Activated CD4-positive, alpha-beta T cell treated with anti-CD3 and anti-CD28 coated beads for 1 hour (primary cell): ENCODE results near the gene PPP1R8.
"Not testable (repeated sequence)": the region's sequence is repeated elsewhere in the genome, so short reads cannot be mapped to it uniquely, and the experiment has no call there.

ENCODE experiments used
- DNase-seq: peaks from one replicate; pipeline ENCODE4 v3.0.0-alpha.2; 2020

PPP1R8 gene

DNA sequence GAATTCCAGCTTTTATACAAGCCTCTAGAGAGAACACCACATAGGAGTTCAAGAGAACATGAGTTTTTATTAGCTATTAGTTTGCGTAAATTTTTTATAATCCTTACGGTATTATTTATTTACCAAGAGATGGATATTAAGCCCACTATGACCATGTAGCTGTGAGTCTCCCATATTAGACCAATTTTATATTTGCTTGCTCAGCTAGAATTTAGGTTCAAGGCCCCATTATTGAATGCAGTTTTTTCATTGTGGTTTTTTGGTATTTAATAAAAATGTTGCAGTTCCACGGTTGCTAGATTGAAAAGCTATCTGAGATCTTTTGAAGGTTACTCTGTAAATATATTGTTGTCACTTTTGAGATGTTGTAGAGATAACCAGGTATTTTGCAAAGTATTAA lies 2.9 kb downstream of the PPP1R8 start:
- no peak for DNase-seq

DNA sequence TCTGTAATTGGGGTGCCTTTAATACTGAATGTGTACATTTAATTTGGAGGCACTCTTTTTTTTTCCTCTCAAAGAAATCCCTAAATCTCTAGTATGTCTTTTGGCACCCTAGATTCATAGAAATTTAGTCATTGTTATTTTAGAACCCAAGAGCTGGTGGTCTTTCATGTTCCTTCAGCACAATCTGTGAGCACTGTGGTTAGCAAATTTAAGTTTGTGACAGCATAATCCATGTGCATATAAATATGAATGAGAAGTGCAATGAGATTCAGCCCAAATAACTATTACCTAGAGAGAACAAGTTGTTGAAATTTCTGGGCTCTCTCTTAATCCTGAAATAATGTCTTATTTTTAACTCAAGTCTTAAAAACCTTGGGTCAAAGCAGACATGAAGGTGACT lies 4.5 kb downstream of the PPP1R8 start:
- no peak for DNase-seq

DNA sequence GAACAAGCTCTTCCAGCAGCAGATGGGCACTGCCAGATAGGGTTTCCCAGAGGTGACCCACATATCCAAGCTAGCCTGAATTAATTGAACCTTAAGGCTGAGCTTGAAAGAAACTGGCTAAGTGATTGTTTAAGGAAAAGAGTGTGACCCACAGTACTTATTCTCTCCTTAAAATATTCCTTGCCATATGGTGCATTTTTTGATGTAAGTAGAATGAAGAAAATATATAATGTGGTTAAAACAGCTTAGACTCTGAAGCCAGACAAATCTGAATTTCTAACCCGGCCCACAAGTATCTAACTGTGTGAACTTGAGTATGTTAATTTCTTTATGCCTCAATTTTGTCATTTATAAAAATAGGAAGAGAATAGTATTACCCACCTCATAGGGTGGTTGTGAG lies 4.9 kb downstream of the PPP1R8 start:
- no peak for DNase-seq

DNA sequence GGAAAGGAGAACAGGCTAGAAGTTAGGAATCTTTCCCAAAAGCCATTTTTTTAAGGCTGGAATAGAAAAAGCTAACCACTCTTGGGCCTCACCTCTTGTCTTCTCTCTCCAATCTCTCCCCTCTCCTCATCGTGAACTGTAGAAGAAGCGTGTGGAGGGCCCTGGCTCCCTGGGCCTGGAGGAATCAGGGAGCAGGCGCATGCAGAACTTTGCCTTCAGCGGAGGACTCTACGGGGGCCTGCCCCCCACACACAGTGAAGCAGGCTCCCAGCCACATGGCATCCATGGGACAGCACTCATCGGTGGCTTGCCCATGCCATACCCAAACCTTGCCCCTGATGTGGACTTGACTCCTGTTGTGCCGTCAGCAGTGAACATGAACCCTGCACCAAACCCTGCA lies 19.4 kb downstream of the PPP1R8 start:
- no peak for DNase-seq

DNA sequence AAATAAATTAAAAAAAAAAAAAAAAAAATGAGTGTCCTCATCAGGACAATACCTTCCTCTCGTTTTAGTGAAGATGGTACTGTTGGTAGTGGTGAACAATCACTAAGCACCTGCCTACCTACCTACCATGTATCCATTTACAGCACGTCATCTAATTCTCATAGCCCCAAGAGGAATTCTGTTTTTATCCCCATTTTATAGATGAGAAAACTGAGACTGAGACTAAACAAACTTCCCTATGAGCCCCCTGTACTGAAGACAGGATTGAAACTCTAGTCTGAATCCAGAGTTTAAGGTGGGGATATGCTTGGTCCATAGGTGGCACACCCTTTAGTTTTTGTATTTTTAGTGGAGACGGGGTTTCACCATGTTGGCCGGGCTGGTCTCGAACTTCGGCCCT lies 24.5 kb downstream of the PPP1R8 start:
- DNase-seq, result no peak

DNA sequence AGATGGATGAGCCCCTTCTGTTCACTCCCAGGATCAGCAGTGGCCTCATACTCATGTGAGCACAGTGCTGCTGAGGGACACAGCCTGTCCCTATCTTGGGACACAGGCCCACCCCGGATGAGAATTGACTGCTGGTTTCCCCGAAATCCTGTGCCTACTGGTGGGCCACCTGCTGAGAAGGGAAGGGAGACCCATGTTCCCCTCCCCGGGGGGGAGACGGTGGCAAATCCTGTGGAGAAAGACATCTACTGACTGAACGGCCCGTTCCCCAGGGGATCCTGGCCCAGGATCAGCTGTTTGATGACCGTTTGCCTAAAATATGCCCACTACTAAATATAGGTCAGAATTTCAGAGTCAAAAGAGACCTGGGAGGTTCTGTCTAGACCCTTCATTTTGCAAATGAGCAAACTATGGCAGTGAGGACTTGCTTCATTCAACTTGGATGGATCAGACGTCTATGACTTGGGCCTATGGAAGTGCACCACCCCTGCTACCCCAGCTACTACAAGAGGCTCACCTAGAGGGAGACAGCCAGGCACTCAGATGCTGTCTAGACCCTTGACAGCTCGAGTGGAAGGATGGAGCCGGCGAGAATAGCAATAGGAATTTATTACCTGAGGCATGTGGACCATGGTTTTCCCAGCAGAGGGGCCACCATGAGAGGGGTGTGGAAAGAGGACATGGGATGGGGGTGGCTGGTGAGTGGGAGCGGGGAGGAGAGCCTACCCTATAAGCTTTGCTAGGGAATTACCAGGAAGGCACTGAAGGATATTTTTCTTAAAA lies 26.2 kb downstream of the PPP1R8 start:
- no peak for DNase-seq

DNA sequence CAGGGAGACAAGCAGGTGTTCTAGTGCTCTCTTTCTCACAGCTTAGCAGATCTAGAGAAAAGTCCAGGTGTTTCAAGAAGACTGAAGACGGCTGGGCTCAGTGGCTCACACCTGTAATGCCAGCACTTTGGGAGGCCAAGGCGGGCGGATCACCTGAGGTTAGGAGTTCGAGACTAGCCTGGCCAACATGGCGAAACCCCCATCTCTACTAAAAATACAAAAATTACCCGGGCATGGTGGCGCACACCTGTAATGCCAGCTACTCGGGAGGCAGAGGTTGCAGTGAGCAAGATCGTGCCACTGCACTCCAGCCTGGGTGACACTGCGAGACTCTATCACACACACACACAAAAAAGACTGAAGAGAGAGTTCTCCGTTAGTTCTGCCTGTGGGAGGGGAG lies 27.0 kb downstream of the PPP1R8 start:
- not testable (repeated sequence) for DNase-seq

DNA sequence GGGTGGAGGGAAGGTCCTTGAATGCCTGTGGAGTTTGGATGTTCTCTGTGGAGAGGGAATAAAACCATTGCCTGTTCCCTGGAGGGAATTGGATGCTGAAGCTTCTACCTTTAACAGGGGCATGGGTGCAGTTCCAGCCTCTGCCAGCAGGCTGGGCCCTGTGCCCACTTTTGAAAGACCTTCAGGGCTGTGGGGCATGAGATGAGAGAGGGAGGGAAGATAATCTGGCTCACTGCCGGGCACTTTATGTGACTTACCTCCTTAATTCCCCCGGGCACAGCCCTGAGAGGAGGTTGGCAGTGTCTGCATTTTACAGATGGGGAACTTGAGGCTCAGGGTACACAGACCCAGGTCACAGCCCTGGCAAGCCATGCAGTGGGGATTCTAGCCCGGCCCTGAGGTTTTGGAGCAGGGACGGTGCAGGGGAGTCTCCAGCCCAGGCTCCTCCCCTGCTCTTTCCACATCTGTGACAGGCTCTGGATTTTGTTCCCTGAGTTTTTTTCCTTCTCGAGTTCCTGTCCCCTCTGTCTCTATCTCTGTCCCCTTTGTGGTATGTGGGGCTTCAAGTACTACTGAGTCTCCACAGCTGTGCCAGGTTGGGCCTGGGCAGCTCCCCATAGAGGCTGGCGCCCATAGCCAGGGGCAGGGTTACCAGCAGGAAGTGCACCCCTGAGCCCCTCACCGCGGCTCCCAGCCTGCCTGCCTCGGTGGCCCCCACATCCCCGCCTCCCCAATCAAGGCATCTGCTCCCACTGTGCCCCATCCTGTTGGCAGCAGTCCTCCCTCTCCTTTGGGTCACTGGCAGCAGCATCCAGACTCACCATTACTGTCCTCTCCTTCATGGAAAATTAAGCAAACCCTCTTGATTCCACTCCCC lies 27.7 kb downstream of the PPP1R8 start:
- peak; percentile 78 for DNase-seq

DNA sequence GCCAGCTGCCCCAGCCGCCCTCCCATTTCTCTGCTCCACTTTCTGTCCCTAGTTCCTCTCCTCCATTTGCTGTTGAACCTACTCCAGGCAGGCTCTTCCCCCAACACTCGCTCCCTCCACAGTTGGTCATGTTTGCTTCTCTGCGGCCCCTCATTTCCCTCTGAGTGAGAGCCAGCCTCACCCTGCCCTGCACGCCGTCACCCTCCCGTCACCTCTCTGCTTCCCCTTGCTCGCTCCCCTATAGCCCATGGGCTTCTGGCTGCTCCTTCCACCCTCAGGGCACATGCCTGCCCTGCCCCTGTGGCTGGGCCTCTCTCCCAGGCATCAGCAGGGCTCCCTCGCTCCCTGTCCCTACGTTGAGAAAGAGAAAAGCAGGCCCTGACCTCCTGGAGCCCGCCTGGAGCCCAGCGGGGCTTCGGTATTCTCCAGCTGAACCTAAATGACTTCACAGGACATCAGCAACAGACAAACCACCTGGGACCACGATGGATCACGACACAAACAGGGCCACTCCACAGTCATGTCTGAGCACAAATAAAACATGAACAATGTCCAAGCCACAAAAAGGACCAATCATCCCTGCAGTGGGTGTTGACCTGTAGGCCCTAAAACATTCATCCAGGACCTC lies 28.5 kb downstream of the PPP1R8 start:
- no peak for DNase-seq

DNA sequence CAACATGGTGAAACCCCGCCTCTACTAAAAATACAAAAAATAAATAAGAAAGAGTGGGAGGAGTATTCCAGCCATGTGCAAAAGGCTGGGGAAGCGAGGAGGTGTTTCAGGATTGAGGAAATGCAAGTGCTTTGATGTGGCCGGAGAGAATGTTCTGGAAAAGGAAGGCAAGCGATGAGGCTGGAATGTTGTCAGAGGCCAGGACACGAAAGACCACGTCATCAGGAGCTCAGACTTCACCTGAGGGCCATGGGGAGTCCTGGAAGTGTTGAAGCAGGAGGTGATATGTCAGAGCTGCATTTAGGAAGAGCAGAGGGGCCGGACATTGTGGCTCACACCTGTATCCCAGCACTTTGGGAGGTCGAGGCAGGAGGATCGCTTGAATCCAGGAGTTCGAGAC lies 30.9 kb downstream of the PPP1R8 start:
- no peak for DNase-seq

DNA sequence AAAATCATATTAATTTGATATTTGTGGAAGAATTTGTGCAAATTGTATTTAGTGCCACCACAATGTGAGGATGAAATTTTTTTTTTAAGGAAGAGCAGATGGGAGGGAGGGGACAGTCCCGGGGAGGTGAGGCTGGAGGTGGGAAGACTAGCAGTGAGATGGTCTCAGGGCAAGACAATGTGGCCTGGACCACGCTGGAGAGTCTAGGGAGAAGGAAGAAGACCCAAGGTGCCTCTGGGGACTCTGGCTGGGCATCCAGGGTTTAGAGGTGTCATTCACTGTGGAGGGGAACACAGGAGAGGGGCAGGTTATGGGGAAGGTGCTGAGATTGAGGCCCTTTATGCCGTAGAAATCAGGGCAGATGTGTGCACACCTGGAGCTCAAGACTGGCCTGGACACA lies 31.4 kb downstream of the PPP1R8 start:
- DNase-seq, result no peak

DNA sequence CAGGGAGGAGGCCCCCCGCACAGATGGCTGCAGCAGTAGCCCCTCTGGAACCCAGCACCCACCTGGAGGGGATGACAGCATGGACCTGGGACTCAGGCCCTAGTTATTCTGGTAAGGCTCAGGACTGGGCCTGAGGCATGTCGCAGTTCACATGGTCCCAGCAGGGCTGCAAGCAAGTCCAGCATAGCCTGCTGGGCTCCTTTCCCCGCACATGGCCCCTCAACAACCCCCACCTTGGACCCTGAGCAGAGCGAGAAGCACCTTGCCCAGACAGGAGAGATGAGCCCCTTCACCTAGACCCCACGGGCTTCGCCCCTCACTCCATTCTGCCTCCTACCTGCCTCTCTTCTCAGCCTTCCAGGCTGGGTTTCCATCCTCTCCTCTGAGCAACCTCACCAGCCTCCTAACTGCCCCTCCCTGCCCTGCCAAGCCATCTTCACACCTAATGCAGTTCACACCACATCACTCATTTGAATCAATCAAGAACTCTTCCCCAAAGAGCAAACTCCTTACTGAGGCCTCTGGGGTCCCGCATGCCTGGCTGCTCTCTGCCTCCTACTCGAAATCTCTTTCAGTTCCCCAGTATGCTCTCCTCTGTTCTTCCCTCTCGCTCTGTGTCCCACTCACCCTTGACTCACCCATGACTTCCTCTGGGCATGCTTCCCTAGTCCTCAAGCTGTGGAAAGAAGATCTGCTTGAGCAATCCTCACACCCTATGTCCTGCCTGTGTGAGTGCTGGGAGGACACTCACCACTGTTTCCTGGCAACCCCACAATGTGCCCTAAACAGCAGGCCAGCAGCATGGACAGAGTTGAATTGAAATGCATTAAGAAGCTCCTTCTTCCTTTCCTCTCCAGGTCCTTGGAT lies 32.3 kb downstream of the PPP1R8 start:
- DNase-seq, result no peak

DNA sequence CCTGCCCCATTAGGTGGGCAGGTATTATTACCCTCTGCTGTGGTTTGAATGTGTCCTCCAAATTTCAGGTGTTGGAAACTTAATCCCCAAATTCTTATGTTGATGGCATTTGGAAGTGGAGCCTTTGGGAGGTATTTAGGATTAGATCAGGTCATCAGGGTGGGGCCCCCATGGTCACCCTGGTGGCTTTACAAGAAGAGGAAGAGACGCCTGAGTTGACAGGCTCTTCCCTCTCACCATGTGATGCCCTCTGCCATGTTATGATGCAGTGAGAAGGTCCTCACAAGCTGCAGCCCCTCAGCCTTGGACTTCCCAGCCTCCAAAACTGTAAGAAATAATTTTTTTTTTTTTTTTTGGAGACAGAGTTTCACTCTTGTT lies 32.9 kb downstream of the PPP1R8 start:
- DNase-seq, result no peak

DNA sequence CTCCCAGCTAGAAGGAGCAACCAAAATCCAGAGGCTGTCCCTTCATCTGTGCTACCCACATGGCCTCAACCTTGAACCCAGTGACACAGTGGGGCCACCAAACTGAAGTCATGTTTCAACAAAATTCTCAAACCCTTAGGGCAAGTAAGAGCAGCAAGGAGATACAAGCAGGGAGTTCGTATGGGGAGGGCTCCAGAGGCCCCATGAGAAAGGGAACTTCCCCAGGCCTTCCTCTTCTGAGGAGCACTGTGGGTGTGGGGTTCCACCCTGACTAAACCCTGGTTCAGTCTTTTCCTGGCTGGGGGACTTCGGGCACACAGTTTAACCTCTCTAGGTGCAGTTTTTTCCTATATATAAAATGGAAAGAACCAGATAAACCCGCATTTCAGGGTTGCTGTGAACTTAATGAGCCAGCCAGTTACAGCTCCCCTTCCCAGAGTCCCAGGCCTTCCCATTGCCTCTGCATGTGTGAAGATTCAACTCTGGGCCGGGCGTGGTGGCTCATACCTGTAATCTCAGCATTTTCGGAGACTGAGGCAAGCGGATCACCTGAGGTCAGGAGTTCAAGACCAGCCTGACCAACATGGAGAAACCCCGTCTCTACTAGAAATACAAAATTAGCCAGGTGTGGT lies 33.8 kb downstream of the PPP1R8 start:
- DNase-seq, result no peak

DNA sequence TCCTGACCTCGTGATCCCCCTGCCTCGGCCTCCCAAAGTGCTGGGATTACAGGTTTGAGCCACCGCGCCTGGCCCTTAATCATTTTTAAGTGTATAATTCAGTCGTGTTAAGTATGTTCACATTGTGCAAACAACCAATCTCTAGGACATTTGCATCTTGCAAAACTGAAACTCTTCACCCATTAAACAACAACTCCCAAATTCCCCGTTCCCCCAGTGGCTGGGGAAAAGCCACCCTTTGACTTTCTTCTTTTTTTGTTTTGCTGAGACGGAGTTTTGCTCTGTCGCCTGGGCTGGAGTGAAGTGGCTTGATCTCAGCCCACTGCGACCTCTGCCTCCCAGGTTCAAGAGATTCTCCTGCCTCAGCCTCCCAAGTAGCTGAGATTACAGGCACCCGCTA lies 35.2 kb downstream of the PPP1R8 start:
- no peak for DNase-seq

DNA sequence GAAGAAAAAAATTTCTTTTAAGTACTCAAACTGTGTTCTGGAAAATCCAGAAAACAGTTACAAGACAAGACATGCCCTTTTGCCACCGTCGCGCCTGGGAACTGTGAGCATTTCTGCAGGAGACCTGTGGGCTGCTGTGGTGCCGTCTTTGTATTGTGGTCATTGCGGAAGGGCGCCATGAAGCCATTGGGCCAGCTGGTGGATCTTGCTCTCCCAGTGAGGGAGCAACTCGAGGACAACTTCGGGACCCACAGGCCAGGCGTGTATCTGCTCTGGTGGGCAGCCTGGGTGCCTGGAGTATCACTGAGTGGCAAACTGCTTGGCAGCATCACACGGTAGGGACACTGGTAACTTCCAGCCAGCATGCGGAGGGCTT lies 38.0 kb downstream of the PPP1R8 start:
- DNase-seq, result no peak

DNA sequence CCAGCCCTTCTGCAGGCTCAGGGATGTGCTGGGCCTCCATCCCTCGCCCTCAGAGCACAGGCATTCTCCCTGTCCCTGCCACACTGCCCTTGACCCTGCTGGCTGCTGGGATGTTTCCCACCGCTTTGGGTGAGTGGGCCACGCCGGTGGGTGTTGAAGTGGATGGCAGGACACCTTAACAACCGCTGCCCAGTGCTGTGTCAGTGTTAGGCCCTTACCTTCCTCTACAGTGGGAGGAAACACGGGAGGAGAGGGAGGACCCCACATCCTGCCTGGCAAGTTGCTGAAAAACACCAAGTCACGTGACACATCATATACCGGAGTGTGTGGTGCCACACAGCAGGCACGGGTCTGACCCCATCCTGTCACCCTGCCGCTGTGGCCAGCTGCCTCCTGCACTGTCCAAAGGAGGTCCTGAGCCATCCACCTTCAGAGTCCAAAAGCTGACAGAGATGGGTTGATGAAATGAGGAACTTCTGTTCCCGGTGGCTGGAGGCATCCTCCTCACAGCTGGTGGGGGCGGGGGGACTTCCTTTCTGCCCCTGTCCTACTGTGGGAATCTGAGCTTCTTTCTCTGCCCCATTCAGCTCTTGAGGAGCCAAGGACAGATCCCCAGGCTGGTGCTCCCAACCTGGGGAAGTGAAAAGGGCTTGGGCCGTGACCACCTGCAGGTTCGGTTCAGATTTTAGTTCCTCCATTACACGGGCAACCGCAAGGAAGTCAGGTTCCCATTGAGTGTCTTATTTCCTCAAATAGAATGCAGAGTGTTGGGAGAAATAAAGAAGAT lies 38.5 kb downstream of the PPP1R8 start:
- DNase-seq, result peak; percentile 43

DNA sequence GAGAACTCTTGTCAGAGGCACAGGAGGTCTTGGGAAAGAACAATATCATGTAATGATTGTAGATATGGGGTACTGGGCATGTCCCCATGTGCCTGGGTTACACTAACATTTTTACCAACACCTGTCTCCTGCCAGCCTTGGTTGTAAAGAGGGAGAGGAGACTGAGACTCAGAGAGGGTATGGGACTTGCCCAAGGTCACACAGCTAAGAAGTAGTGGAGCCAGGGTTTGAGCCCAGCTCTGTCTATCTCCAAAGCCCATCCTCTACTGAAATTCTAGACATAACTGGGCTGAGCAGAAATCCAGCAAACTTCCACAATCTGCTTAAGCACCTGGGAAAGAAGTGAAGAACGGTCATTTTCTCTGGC lies 39.1 kb downstream of the PPP1R8 start:
- no peak for DNase-seq

DNA sequence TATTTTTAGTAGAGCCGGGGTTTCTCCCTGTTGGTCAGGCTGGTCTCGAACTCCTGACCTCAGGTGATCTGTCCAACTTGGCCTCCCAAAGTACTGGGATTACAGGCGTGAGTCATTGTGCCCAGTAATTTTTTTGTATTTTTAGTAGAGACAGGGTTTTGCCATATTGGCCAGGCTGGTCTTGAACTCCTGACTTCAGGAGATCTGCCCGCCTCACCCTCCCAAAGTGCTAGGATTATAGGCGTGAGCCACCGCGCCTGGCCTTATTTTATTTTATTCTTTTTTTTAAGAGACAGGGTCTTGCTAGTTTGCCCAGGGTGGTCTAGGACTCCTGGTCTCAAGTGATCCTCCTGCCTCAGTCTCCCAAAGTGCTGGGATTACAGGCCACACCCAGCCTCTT lies 40.5 kb downstream of the PPP1R8 start:
- DNase-seq, result not testable (repeated sequence)

DNA sequence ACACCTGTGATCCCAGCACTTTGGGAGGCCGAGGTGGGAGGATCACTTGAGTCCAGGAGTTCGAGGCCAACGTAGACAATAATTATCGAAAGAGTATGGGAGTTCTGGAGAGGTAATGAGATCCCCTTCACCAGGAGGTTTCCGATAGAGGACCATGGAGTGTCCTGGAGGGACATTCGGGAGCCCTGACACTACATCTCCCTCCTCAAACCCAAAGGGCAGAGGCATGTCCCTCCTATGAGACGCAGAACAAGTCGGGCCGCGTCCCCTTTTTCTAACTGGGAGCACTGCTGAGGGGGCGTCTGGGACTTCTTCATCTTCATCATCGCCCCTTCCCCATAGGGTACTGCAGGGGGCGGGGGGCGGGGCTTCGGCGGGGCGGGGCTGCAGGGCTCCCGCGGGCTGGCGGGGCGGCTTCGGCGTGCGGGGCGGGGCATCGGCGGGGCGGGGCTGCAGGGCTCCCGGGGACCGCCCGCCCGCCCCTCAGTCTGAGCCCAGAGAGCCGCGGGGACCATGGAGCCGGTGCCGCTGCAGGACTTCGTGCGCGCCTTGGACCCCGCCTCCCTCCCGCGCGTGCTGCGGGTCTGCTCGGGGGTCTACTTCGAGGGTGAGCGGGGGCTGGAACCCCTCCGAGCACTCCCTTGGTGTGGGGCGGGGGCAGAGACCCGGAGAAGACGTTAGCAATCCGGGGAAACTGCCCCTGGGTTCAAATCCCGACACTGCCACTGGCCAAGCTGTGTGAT lies 41.6 kb downstream of the PPP1R8 start, which contains the start of gene THEMIS2:
TSS of gene THEMIS2 (plus strand) at position 486 of the 743 bp plus-strand sequence. CDS start at position 514, 28 bp downstream.
- DNase-seq, result peak; percentile 70
